ENCODE data around the gene SNURF. TPM values are rescaled to one million over a fixed set of nuclear protein-coding genes. Genes with fewer than 3 reads are reported as not detected.
"Not testable (repeated sequence)": the region's sequence is repeated elsewhere in the genome, so short reads cannot be mapped to it uniquely, and the experiment has no call there.

The SNURF gene, protein sequence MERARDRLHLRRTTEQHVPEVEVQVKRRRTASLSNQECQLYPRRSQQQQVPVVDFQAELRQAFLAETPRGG
- total RNA-seq = 10 to 100 TPM in 1 of 2 experiments, 1 to 10 TPM in 1; 6.2 to 10.3 TPM

DNA sequence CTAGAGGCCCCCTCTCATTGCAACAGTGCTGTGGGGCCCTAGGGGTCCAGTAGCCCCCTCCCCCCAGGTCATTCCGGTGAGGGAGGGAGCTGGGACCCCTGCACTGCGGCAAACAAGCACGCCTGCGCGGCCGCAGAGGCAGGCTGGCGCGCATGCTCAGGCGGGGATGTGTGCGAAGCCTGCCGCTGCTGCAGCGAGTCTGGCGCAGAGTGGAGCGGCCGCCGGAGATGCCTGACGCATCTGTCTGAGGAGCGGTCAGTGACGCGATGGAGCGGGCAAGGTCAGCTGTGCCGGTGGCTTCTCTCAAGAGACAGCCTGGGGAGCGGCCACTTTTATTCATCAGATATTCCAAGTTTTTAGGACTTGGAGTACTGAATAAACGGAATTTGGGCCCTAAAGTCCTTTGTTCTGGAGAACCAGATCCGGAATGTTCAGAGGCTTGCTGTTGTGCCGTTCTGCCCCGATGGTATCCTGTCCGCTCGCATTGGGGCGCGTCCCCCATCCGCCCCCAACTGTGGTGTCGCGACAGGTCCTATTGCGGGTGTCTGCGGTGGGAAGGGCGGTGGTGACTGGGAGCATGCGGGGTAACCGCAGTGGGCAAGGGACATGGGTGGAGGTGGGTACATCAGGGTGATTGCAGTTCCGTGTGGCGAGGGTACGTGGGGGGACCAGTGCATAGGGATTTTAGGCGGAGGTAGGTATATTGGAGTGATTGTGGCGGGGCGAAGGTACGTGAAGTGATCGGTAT, at the start of gene SNURF, which contains the start of gene SNRPN:
SNURF (plus strand) TSS at position 205 of the 748 bp plus-strand sequence; CDS start at position 267, 62 bp downstream.
SNRPN (plus strand) TSS at position 205 of the 748 bp plus-strand sequence. CDS start 19,467 bp downstream, outside the sequence.
- Mint-ChIP-seq H3K9me3 (ENCODE audit: insufficient read depth) (peaks cover 8% of the 10 kb centered on the region), H3K4me3 (peak within 1 kb of the TSS; percentile 81), H3K36me3 (ENCODE audit: low read depth) (peaks cover 12% of the 10 kb centered on the region), H3K27ac (peak within 1 kb of the TSS; percentile 89), H3K4me1 (ENCODE audit: low read depth) (peaks cover 19% of the 10 kb centered on the region), H3K27me3 (ENCODE audit: low read depth) (no peaks in the 10 kb centered on the region)
- ATAC-seq (peak; percentile 69), DNase-seq (peak; percentile 73)
- POLR2A ChIA-PET = no interaction called here
- CTCF ChIA-PET = no interaction called here

DNA sequence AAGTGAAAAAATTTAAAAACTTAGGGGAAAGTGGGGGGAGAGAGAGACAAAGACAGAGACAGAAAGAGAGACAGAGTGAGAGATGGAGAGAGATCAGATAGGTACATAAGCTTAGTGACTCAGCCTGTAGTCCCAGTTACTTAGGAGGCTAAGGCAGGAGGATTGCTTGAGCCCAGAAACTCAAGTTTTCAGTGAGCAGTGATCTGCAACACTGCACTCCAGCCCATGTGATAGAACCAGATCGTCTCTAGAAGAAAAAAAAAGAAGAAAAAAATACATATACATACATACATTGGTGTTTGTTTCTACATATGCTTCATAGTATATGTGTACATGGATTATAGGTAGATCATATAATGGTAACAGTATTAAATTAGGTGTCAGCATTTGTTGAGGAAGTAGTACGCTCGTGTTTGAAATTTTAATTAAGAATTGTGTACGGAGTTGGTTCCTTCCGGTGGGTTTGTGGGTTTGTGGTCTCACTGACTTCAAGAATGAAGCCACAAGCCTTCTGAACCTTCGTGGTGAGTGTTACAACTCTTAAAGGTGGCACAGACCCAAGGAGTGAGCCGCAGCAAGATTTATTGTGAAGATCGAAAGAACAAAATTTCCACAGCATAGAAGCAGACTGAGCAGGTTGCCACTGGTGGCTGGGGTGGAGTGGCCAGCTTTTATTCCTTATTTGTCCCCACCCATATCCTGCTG, 38.3 kb upstream of the SNURF start:
- ATAC-seq = no peak
- no peaks in the 10 kb centered on the region for H3K27me3 Mint-ChIP-seq (ENCODE audit: low read depth)
- H3K4me3 Mint-ChIP-seq = no peak overlapping the region
- ChIA-PET POLR2A (no interaction called here), CTCF (no interaction called here)
- H3K27ac Mint-ChIP-seq = no peak overlapping the region
- peak; percentile 54 for DNase-seq
- peaks cover 11% of the 10 kb centered on the region for H3K4me1 Mint-ChIP-seq (ENCODE audit: low read depth)
- peaks cover 3% of the 10 kb centered on the region for H3K36me3 Mint-ChIP-seq (ENCODE audit: low read depth)
- H3K9me3 Mint-ChIP-seq (ENCODE audit: insufficient read depth) = peaks cover 36% of the 10 kb centered on the region

DNA sequence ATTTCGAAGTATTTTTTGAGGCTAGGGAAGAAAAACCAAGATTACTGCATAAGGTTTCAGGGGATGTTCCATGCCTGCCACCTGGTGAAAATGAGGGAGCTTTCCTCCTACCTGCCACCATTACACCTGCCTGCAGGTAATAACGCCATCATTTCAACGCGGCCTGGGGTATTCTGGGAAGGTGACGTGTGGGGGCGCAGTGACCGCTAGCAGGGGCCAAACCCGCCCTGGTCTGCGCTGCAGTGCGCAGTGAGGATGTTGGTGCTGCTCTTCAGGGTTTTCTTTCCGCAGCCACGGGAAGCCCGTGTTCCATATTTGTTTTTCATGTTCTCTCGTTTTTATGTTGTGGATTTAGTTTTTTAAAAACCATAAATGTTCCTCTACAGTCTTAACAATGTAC, 37.4 kb upstream of the SNURF start:
- no peaks in the 10 kb centered on the region for H3K27me3 Mint-ChIP-seq (ENCODE audit: low read depth)
- H3K36me3 Mint-ChIP-seq (ENCODE audit: low read depth) = peaks cover 3% of the 10 kb centered on the region
- H3K4me3 Mint-ChIP-seq = no peak overlapping the region
- no peak overlapping the region for H3K27ac Mint-ChIP-seq
- DNase-seq (no peak), ATAC-seq (no peak)
- peaks cover 11% of the 10 kb centered on the region for H3K4me1 Mint-ChIP-seq (ENCODE audit: low read depth)
- POLR2A ChIA-PET = interaction anchor here (0.5 kb wide), 1 partner anchor 165 kb away, joined by 3 read pairs; no protein-coding TSS in a partner anchor
- CTCF ChIA-PET = no interaction called here
- peaks cover 38% of the 10 kb centered on the region for H3K9me3 Mint-ChIP-seq (ENCODE audit: insufficient read depth)

DNA sequence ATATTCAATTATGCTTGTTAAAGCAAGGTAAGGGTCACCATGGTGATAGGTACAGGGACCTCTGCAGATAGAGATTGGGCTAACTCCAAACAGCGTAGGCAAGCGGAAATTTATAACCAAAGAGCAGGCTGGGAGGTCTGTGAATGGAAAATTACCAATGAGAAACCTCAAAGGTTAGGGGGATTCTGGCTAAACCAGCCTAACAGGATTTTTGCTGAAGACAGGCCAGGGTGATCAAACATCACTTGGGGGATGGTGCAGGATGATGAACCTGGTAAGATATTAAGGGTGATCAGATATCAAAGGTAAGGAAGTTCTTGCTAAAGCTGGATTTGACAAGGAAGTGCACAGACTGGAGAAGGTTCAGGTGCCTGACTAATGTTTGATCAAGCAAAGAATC, 35.3 kb upstream of the SNURF start:
- Mint-ChIP-seq H3K36me3 (ENCODE audit: low read depth) (peaks cover 3% of the 10 kb centered on the region), H3K9me3 (ENCODE audit: insufficient read depth) (peaks cover 40% of the 10 kb centered on the region), H3K27me3 (ENCODE audit: low read depth) (no peaks in the 10 kb centered on the region), H3K4me1 (ENCODE audit: low read depth) (peaks cover 11% of the 10 kb centered on the region), H3K4me3 (no peak overlapping the region), H3K27ac (no peak overlapping the region)
- ATAC-seq (no peak), DNase-seq (no peak)
- CTCF ChIA-PET = no interaction called here
- POLR2A ChIA-PET = no interaction called here

DNA sequence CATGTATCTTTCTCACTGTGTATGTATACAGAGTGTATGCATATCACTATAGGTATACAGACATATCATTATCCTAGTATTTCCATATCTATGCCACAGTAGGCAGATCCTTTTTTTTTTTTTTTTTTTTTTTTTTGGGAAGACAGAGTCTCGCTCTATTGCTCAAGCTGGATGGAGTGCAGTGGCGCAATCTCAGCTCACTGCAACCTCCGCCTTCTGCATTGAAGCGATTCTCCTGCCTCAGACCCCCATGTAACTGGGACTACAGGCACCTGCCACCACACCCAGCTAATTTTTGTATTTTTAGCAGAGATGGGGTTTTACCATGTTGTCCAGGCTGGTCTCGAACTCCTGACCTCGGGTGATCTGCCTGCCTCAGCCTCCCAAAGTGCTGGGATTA, 32.0 kb upstream of the SNURF start:
- POLR2A ChIA-PET; ATAC-seq; H3K27ac Mint-ChIP-seq; DNase-seq; H3K27me3 Mint-ChIP-seq (ENCODE audit: low read depth); H3K36me3 Mint-ChIP-seq (ENCODE audit: low read depth); H3K4me3 Mint-ChIP-seq; H3K4me1 Mint-ChIP-seq (ENCODE audit: low read depth); CTCF ChIA-PET: not testable (repeated sequence)
- peaks cover 22% of the 10 kb centered on the region for H3K9me3 Mint-ChIP-seq (ENCODE audit: insufficient read depth)

DNA sequence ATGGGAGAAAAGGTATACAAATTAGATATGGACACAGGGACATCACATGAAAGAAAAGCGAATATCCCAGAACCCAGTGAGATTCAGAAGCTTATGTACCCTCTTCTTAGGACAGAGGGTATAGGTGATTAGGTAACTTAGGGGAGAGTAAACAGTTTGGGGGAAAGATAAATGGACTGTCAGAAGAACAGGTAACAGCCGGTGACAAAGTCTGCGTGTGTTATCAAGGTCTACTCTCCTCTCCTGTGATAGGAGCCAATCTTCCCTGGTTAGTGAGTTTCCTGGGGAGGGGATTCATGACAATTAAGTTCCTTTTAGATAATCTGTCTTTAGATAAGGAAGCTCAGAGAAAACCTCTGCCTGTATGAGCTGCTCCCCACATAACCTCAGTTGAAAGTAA, 30.6 kb upstream of the SNURF start:
- Mint-ChIP-seq H3K9me3 (ENCODE audit: insufficient read depth) (peaks cover 30% of the 10 kb centered on the region), H3K27me3 (ENCODE audit: low read depth) (no peaks in the 10 kb centered on the region)
- DNase-seq = no peak

DNA sequence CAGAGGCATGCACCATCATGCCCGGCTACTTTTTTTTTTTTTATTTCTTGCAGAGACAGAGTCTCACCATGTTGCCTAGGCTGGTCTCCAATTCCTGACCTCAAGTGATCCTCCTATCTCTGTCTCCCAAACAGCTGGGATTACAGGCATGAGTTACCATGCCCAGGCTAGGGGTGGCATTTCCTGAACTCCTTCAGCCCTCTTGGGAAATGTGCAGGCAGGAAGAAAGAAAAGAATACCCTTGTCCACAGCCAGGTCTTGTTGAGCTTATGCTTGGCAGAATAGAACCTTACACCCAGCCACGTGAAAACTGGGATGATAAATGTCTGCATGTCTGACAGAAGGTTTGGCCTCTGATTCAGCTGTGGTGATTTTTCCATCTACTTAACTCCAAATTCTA, 30.2 kb upstream of the SNURF start:
- H3K4me3 Mint-ChIP-seq = no peak overlapping the region
- peaks cover 28% of the 10 kb centered on the region for H3K9me3 Mint-ChIP-seq (ENCODE audit: insufficient read depth)
- H3K4me1 Mint-ChIP-seq (ENCODE audit: low read depth) = no peaks in the 10 kb centered on the region
- CTCF ChIA-PET = no interaction called here
- no peaks in the 10 kb centered on the region for H3K36me3 Mint-ChIP-seq (ENCODE audit: low read depth)
- POLR2A ChIA-PET = no interaction called here
- no peaks in the 10 kb centered on the region for H3K27me3 Mint-ChIP-seq (ENCODE audit: low read depth)
- no peak for DNase-seq
- H3K27ac Mint-ChIP-seq = no peak overlapping the region
- ATAC-seq = no peak

More for the DNA sequence above, 30.6 kb upstream of the SNURF start:
- Mint-ChIP-seq H3K4me1 (ENCODE audit: low read depth) (no peaks in the 10 kb centered on the region), H3K4me3 (no peak overlapping the region), H3K36me3 (ENCODE audit: low read depth) (no peaks in the 10 kb centered on the region), H3K27ac (no peak overlapping the region)
- CTCF ChIA-PET = no interaction called here
- no peak for ATAC-seq
- POLR2A ChIA-PET = no interaction called here

DNA sequence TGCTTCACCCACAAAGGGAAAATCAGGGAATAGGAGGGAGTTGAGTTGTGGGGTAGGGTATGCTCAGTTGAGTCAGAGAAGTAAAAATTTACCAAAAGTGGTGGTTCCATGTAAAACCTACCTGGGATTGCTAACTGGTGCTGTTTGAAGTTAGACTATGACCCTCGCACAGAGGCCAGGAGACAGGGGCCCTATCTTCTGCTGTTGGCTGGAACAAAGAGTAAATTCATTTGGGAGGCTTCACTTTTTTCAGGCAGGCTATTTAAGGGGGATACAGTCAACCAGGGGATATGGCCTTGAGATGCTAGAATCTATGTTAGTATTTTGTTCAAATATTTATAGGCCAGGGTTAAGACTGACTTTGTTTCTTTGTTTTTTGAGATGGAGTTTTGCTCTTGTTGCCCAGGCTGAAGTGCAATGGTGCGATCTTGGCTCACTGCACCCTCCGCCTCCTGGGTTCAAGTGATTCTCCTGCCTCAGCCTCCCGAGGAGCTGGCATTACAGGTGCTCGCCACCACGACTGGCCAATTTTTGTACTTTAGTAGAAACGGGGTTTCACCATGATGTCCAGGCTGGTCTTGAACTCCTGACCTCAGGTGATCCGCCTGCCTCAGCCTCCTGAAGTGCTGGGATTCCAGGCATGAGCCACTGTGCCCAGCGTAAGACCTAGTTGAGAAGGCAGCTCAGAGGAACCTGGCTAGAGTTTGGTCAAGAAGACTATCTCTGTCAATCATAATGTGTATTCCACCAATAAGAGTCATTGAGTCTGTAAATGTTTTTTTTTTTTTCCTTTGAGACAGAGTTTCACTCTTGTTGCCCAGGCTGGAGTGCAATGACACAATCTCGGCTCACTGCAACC, 22.7 kb upstream of the SNURF start:
- ATAC-seq; DNase-seq; H3K27ac Mint-ChIP-seq; H3K4me3 Mint-ChIP-seq; CTCF ChIA-PET; H3K36me3 Mint-ChIP-seq (ENCODE audit: low read depth); H3K27me3 Mint-ChIP-seq (ENCODE audit: low read depth); POLR2A ChIA-PET; H3K4me1 Mint-ChIP-seq (ENCODE audit: low read depth): not testable (repeated sequence)
- peaks cover 34% of the 10 kb centered on the region for H3K9me3 Mint-ChIP-seq (ENCODE audit: insufficient read depth)

DNA sequence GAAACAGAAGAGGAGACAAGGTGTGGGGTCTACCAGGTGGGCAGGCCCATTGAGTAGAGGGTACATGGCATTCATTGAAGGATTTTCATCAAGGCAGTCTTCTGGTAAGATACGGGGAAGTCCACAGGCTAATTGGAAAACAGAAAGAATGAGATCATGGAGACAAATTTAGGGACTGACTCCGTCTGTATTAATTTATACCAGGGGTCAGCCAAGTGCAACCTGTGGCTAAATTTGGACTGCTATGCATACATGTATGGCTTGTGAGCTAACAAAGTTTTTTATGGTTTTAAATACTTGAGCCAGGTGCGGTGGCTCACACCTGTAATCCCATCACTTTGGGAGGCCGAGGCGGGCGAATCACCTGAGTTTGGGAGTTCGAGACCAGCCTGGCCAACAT, 21.1 kb upstream of the SNURF start:
- POLR2A ChIA-PET = no interaction called here
- Mint-ChIP-seq H3K9me3 (ENCODE audit: insufficient read depth) (peaks cover 30% of the 10 kb centered on the region), H3K27me3 (ENCODE audit: low read depth) (no peaks in the 10 kb centered on the region), H3K27ac (no peak overlapping the region), H3K4me3 (no peak overlapping the region), H3K36me3 (ENCODE audit: low read depth) (no peaks in the 10 kb centered on the region), H3K4me1 (ENCODE audit: low read depth) (no peaks in the 10 kb centered on the region)
- CTCF ChIA-PET = no interaction called here
- no peak for ATAC-seq
- no peak for DNase-seq

DNA sequence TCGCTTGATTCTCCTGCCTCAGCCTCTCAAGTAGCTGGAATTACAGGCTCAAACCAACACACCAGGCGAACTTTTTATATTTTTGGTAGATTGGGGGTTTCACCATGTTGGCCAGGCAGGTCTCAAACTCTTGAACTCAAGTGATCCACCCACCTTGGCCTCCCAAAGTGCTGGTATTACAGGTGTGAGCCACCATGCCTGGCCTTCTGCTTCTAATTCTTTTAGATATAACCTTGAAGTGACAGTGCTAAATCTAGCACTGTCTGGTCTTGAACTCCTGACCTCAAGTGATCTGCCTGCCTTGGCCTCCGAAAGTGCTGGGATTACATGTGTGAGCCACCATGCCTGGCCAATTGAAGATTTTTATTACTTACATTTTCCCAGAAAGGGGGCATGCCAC, 16.6 kb upstream of the SNURF start:
- H3K36me3 Mint-ChIP-seq (ENCODE audit: low read depth); H3K4me1 Mint-ChIP-seq (ENCODE audit: low read depth); H3K27ac Mint-ChIP-seq; CTCF ChIA-PET; H3K4me3 Mint-ChIP-seq; POLR2A ChIA-PET; ATAC-seq; H3K27me3 Mint-ChIP-seq (ENCODE audit: low read depth); DNase-seq: not testable (repeated sequence)
- peaks cover 31% of the 10 kb centered on the region for H3K9me3 Mint-ChIP-seq (ENCODE audit: insufficient read depth)

DNA sequence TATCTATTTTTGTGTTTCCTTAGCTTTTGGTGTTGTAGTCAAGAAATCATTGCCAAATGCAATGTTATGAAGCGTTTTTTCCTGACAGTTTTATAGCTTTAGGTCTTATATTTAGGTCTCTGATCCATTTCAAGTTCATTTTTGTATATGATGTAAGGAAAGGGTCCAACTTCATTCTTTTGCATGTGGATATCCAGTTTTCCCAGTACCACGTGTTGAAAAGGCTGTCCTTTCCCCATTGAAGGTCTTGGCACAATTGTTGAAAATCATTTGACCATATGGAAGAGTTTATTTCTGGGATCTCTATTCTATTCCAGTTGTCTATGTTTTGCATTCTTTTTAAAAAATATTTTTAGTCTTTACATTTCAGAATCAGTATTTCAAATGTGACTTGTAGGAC, 14.6 kb upstream of the SNURF start:
- H3K27me3 Mint-ChIP-seq (ENCODE audit: low read depth) = no peaks in the 10 kb centered on the region
- DNase-seq = no peak
- no peak overlapping the region for H3K27ac Mint-ChIP-seq
- H3K4me1 Mint-ChIP-seq (ENCODE audit: low read depth) = peaks cover 3% of the 10 kb centered on the region
- CTCF ChIA-PET = no interaction called here
- H3K9me3 Mint-ChIP-seq (ENCODE audit: insufficient read depth) = peaks cover 26% of the 10 kb centered on the region
- POLR2A ChIA-PET = no interaction called here
- no peaks in the 10 kb centered on the region for H3K36me3 Mint-ChIP-seq (ENCODE audit: low read depth)
- ATAC-seq = no peak
- H3K4me3 Mint-ChIP-seq = no peak overlapping the region

DNA sequence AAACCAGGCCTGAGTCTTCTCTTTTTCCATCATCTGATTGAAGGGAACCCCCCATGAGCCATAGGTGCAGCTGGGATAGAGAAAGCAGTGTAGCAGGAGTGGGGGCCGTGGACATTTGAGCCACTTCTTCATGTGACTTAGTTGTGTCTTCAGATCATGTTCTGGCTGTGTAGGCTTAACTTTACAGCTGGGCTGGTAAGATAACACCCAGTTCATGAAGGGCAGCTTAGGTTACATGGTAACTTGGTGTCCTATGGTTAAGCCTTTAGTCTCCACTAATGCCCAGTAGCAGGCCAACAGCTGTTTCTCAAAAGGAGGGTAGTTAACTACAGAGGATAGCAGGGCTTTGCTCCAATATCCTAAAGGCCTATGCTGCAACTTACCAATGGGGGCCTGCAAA, 11.4 kb upstream of the SNURF start:
- Mint-ChIP-seq H3K4me1 (ENCODE audit: low read depth) (peaks cover 3% of the 10 kb centered on the region), H3K27me3 (ENCODE audit: low read depth) (no peaks in the 10 kb centered on the region), H3K27ac (no peak overlapping the region), H3K36me3 (ENCODE audit: low read depth) (no peaks in the 10 kb centered on the region), H3K9me3 (ENCODE audit: insufficient read depth) (peaks cover 11% of the 10 kb centered on the region), H3K4me3 (no peak overlapping the region)
- POLR2A ChIA-PET = no interaction called here
- CTCF ChIA-PET = no interaction called here
- no peak for ATAC-seq
- no peak for DNase-seq

Data from activated CD8-positive, alpha-beta T cell treated with anti-CD3 and anti-CD28 coated beads, Interleukin-2, amount 10 ng/mL, durations not matched to agents 7 days and 5 days (primary cell).